ENCODE data around the gene MELK.

The MELK gene

DNA sequence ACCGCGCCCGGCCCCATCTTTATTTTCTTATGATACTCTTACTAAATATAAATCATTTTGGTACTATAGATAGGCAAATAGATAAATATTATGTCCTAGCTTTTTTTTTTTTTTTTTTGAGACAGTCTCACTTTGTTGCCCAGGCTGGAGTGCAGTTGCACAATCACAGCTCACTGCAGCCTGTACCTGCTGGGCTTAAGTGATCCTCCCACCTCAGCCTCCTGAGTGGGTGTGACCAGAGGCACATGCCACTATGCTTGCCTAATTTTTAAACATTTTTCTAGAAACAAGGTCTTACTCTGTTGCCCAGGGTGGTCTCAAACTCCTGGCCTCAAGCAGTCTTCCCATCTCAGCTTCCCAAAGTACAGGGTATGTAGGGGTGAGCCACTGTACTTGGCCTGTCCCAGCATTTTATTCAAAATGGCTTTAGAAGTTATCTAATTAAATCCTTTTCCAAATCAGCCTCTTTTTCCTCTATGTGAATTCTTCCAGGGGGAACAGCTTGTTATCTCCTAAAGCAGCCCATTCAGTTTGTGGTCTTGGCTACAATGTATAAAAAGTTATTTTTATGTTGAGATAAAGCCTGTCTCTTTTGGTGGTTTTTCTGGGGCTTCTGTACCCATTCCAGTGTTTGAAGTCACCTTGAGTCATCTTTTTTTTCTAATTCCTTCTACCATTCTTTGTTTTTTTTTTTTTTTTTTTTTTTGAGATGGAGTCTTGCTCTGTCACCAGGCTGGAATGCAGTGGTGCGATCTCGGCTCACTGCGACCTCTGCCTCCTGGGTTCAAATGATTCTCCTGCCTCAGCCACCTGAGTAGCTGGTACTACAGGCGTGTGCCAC lies 12.1 kb downstream of the MELK start:
- DNase-seq (ENCODE audit: low read depth): no peak

- DNase-seq (ENCODE audit: low read depth): no peak
Measured at GRCh38 chr9:36590231-36590630, 17.5 kb downstream of the MELK start.

DNA sequence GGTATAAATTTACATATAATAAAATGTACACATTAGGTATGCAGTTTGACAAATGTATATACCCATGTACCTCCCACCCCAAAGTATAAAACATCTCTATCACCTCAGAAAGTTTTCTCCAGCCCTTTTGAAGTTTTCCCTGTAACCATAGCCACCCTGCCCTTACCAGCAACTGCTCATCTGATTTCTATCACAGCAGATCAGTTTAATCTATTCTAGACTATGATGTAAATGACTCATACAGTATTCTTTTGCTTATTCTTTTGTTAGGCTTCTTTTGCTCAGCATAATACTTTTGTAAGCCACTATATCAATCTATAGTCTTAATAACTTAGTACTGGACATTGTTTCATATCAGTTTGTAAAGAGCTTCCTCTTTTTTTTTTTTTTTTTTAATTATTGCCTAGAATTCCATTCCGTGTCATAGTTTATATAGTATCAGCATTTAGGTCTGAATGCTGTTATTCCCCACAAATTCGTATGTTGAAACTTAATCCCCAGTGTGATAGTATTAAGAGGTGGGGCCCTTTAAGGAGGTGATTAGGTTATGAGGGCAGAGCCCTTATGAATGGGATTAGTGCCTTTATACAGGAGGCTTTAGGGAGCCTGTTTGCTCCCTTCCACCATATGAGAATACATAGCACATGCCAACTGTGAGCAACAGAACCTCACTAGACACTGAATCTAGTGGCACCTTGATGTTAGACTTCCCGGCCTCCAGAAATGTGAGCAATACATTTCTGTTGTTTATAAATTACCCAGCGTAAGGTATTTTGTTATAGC lies 20.3 kb downstream of the MELK start:
- DNase-seq (ENCODE audit: low read depth): no peak

- DNase-seq (ENCODE audit: low read depth): no peak
Measured at GRCh38 chr9:36594213-36594612, 21.5 kb downstream of the MELK start.

DNA sequence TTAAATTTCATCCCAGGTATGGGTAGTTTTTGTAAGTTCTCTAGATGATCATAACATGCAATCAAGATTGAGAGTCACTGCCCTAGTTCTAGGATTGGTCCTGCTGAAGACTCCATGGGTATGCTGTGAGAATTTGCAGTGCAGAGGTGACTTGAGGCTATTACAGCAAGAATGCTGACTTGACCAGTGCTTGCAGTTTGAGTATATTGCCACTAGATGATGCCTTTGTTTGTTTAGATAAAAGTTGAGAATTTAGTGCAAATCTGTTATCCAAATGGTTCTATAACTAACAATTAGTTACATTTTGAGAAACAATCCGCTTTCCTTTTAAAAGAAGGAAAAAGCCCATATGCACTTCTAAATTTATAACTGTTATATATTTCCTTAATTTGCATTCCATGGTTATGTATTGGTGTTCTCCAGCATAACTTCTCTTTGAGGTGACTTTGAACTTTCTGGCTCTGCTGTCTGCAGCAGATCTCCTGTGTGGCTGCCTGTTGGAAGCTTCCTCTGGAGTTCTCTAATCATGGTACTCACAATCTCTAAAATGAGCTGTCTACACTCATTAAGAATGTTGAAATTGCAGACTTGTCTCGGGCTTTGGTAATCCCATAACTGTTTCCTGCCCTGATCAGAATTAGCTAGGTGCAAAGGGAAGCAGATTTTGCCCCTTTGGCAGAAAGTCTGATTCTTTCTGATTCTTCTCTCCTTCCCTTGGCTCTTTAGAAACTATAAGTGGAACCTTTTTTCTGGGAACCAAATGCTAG lies 24.9 kb downstream of the MELK start:
- DNase-seq (ENCODE audit: low read depth): no peak

- no peak for DNase-seq (ENCODE audit: low read depth)
Measured at GRCh38 chr9:36598273-36598672, 25.6 kb downstream of the MELK start.

GRCh38 chr9:36603006-36603405 lies 30.3 kb downstream of the MELK start:
- DNase-seq (ENCODE audit: low read depth): peak; percentile 30

DNA sequence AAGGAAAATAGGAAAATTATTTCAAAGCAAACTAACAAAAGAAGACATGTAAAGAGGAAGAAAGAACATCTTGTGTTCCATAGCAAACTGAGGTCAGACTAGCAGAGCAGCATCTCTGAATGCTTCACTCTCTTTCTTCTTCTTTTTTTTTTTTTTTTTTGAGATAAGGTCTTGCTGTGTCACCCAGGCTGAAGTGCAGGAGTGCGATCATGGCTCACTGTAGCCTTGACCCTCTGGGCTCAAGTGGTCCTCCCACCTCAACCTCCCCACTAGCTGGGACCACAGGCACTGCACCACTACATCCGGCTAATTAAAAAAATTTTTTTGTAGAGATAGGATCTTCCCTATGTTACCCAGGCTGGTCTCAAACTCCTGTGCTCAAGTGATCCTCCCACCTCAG lies 36.6 kb downstream of the MELK start:
- no peak for DNase-seq (ENCODE audit: low read depth)

DNA sequence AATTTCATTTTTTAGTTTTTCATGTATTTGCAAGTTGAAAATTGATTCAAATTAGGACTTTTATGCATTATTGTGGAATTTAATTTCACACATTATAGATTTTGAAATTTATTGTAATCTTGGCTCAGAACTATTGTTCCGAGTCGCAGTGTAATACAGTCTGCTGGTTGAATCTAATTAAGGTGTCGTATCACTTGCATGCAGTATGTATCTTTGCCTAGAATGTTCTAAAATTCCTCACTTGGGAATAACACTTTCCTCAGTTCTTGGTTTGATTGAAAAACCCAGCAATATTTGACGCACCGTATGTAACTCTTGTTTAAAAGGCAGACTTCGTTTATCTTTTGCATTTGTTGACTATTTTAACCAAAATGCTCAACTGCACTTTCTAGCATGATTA lies 49.4 kb downstream of the MELK start:
- DNase-seq (ENCODE audit: low read depth): no peak

GRCh38 chr9:36623280-36623679 lies 50.6 kb downstream of the MELK start:
- DNase-seq (ENCODE audit: low read depth): no peak

DNA sequence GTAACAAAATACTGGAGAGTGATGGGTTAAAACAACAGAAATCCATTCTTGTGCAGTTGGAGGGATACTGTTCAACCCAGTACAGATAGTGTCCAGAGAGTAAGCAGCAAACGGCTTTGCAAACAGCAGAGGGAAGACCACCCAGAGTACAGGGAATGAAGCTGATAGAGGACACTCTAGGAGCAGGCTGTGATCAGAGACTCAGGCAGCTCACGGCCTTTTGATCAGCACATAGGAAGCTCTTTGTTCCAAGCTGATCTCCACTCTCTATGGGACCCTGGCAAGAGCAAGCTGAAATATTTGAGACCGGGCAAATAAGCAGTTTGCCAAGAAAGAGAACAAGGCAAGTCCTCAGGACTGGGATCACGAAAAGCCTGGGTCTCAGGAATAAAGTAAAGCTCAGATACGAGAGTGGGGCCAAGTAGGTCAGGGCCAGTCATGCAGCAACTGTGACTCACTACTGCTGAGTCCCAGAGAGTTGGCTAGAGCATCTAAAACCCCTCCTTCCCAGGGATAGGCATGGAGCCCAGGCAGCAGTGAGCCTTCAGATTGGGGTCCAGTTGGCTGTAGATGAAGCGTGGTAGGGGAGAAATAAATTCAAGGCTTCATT lies 52.4 kb downstream of the MELK start:
- peak; percentile 63 for DNase-seq (ENCODE audit: low read depth)

DNA sequence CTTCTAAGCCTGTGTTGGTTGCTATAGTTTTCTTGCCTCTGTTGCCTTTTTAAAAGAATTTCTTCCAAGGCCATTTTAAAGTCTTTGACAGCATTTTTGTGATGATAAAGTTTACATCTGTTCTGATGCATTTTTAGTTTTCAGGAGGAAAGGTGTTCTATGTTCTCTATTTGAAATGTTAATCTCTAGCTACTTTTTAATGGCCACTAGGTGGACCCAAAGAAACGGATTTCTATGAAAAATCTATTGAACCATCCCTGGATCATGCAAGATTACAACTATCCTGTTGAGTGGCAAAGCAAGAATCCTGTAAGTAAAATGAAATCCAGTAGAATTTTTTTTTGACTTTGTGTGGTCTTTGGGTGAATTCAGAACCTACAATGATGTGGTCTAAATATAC lies 60.2 kb downstream of the MELK start:
- DNase-seq (ENCODE audit: low read depth): no peak

GRCh38 chr9:36637491-36638270 lies 65.0 kb downstream of the MELK start:
- DNase-seq (ENCODE audit: low read depth): no peak

- DNase-seq (ENCODE audit: low read depth): no peak
Measured at GRCh38 chr9:36640771-36641381, 68.2 kb downstream of the MELK start.

GRCh38 chr9:36642817-36643216 lies 70.1 kb downstream of the MELK start:
- no peak for DNase-seq (ENCODE audit: low read depth)

DNA sequence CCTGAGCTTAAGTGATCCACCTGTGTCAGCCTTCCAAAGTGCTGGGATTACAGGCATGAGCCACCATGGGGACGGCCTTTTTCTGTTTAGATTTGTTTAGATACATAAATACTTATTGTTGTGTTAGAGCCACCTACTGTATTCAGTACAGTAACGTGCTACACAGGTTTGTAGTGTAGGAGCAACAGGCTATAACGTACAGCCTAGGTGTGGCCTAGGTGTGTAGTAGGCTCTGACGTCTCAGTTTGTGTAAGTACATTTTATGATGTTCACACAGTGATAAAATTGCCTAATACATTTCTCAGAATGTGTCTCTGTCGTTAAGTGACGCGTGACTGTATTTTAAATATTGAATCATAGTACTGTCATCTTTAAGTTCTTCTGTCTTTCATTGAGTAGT lies 84.1 kb downstream of the MELK start:
- DNase-seq (ENCODE audit: low read depth): no peak

DNA sequence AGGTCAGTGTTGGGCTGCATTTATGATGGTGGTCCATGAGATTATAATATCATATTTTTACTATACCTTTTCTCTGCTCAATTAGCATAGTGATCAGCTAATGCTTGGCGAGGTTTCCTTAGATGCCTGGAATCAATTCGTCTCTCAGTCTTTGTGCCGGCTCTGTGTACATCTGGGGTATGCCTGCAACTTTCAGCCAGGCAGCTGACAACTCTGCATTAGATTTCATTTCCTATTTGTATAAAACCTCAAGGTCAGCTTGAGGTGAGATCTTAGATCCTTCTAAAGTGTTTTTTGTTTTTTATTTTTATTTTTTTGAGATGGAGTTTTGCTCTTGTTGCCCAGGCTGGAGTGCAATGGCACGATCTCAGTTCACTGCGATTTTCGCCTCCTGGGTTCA lies 86.8 kb downstream of the MELK start:
- no peak for DNase-seq (ENCODE audit: low read depth)

DNA sequence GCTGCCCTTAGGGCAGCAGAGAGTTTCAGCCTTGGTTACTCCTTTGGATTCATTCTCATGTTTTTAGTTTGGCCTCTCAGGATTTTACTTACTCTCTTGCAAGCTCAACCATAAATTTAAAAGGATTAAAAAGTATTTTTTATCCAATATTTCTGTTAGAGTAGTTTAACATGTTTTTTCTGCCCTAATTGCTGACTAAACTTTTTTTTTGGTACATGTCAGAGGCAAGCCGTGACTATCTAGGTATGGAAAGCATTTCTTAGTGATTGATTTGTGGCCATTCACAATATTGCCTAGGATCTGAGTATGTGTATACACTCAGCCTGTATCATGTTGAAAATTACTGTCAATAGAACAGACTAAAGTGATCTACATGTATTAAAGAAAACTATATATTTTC lies 92.1 kb downstream of the MELK start:
- no peak for DNase-seq (ENCODE audit: low read depth)

DNA sequence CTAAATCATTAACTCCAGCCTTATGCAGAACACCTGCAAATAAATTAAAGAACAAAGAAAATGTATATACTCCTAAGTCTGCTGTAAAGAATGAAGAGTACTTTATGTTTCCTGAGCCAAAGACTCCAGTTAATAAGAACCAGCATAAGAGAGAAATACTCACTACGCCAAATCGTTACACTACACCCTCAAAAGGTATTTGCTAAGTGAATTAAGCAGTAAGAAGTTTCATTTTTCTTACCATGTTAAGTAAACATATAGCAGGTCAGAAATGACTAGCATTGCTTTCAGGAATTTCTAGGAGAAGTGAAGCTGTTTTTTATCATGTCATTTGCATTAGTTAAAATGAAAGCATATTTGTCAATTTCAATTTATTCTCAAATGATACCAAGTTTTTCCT lies 92.7 kb downstream of the MELK start:
- DNase-seq (ENCODE audit: low read depth): no peak

GRCh38 chr9:36665921-36666431 lies 93.3 kb downstream of the MELK start:
- no peak for DNase-seq (ENCODE audit: low read depth)

- DNase-seq (ENCODE audit: low read depth): no peak
Measured at GRCh38 chr9:36671561-36671960, 98.9 kb downstream of the MELK start.
